ENCODE measurements around the gene PPP2R5D. TPM values are rescaled to one million over a fixed set of nuclear protein-coding genes. Genes with fewer than 3 reads are reported as not detected.

Gene PPP2R5D
- total and polyA plus RNA-seq, 2 of the 4 experiments (the other 2 are of a cell fraction): 55.6 to 68.8 TPM

DNA sequence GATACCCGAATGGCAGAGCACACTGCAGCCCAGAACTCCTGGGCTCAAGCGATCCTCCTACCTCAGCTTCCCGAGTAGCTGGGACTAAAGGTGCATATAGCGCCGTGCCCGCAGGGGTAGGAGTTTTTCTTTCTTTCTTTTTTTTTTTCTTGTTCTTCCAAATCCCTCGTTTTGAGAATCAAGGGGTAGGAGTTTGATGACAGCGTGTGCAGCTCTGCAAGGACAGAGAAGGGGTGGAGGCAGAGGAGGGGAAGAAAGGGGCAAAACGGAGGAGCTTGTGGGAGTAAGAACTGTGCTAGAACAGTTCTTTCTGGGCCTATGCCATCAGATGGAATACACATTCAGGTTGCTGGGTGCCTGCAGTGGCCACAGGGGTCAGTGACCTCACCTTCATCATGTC lies 52.3 kb downstream of the PPP2R5D start:
- H2BK15ac ChIP-seq (ENCODE audit: low read depth, low read length): no peak overlapping the region
- H2BK5ac ChIP-seq (ENCODE audit: low read depth, low read length, poor library complexity, severe bottlenecking): no peak overlapping the region
- H3K23ac ChIP-seq (ENCODE audit: low read depth, low read length): no peak overlapping the region
- no peaks in the 10 kb centered on the region for H3K9me3 ChIP-seq (ENCODE audit: control insufficient read depth, insufficient read depth, low read length)
- H2AK5ac ChIP-seq (ENCODE audit: low read depth, low read length): no peak overlapping the region
- ATAC-seq (ENCODE audit: low read depth) (no peak), DNase-seq (no peak)
- TF ChIP-seq MAFK (IDR thresholded peaks at IDR 0.05; ENCODE audit: low read depth, low read length) (no peak), RFX5 (IDR thresholded peaks at IDR 0.05; ENCODE audit: low read depth, low read length) (no peak), CHD1 (IDR thresholded peaks at IDR 0.05; ENCODE audit: low read depth, low read length) (no peak), CEBPB (IDR thresholded peaks at IDR 0.05; ENCODE audit: low read depth, low read length) (no peak), SMC3 (IDR thresholded peaks at IDR 0.05; ENCODE audit: low read depth, low read length) (no peak), FOS (IDR thresholded peaks at IDR 0.05; ENCODE audit: low read depth, low read length) (no peak), RCOR1 (IDR thresholded peaks at IDR 0.05; ENCODE audit: insufficient replicate concordance, low read length) (no peak), BHLHE40 (IDR thresholded peaks at IDR 0.05; ENCODE audit: low read depth, low read length) (no peak), NFE2L2 (IDR thresholded peaks at IDR 0.05; ENCODE audit: low read depth, low read length) (no peak), POLR2A (IDR thresholded peaks at IDR 0.05; ENCODE audit: low read depth, low read length) (no peak), MXI1 (IDR thresholded peaks at IDR 0.05; ENCODE audit: borderline replicate concordance, low read depth, low read length) (no peak), MAZ (IDR thresholded peaks at IDR 0.05; ENCODE audit: borderline replicate concordance, low read depth, low read length) (no peak)
- TF ChIP-seq, protein P1, sequence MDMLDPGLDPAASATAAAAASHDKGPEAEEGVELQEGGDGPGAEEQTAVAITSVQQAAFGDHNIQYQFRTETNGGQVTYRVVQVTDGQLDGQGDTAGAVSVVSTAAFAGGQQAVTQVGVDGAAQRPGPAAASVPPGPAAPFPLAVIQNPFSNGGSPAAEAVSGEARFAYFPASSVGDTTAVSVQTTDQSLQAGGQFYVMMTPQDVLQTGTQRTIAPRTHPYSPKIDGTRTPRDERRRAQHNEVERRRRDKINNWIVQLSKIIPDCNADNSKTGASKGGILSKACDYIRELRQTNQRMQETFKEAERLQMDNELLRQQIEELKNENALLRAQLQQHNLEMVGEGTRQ (IDR thresholded peaks at IDR 0.05; ENCODE audit: low read depth, low read length): no peak
- TF ChIP-seq, protein P2, sequence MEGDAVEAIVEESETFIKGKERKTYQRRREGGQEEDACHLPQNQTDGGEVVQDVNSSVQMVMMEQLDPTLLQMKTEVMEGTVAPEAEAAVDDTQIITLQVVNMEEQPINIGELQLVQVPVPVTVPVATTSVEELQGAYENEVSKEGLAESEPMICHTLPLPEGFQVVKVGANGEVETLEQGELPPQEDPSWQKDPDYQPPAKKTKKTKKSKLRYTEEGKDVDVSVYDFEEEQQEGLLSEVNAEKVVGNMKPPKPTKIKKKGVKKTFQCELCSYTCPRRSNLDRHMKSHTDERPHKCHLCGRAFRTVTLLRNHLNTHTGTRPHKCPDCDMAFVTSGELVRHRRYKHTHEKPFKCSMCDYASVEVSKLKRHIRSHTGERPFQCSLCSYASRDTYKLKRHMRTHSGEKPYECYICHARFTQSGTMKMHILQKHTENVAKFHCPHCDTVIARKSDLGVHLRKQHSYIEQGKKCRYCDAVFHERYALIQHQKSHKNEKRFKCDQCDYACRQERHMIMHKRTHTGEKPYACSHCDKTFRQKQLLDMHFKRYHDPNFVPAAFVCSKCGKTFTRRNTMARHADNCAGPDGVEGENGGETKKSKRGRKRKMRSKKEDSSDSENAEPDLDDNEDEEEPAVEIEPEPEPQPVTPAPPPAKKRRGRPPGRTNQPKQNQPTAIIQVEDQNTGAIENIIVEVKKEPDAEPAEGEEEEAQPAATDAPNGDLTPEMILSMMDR (conservative IDR thresholded peaks at IDR 0.05; ENCODE audit: low read depth, low read length): no peak
- TF ChIP-seq, protein P3, sequence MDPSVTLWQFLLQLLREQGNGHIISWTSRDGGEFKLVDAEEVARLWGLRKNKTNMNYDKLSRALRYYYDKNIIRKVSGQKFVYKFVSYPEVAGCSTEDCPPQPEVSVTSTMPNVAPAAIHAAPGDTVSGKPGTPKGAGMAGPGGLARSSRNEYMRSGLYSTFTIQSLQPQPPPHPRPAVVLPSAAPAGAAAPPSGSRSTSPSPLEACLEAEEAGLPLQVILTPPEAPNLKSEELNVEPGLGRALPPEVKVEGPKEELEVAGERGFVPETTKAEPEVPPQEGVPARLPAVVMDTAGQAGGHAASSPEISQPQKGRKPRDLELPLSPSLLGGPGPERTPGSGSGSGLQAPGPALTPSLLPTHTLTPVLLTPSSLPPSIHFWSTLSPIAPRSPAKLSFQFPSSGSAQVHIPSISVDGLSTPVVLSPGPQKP (IDR thresholded peaks at IDR 0.05; ENCODE audit: borderline replicate concordance, low read depth, low read length): no peak
- no peaks in the 10 kb centered on the region for H3K4me1 ChIP-seq (ENCODE audit: control insufficient read depth, insufficient read depth, low read length)
- no peak overlapping the region for H4K8ac ChIP-seq (ENCODE audit: low read depth in 2 of 2, low read length in 2 of 2)
- no peak overlapping the region for H2BK120ac ChIP-seq (ENCODE audit: low read depth, low read length)
- no peak overlapping the region for H3K4me3 ChIP-seq (ENCODE audit: insufficient read depth, low read depth, low read length)
- H3K14ac ChIP-seq (replicated peaks; ENCODE audit: low read depth, low read length): no peak overlapping the region
- no peak overlapping the region for H3K27ac ChIP-seq (ENCODE audit: insufficient read depth, low read length)
- WGBS, 2 experiments (ENCODE audit: extremely low coverage in 2 of 2, insufficient read length in 1 of 2): no CpG with 5 or more reads among the region's 9 CpGs
- H2AK9ac ChIP-seq (replicated peaks; ENCODE audit: low read depth, low read length, poor library complexity): peak overlapping the region; percentile 55
- no peak overlapping the region for H4K5ac ChIP-seq (ENCODE audit: low read depth, low read length)
- no peaks in the 10 kb centered on the region for H3K9me1 ChIP-seq (ENCODE audit: insufficient read depth, low read length)
- dilution Hi-C loops (cut with HindIII; ENCODE audit: low sequenced_read_pairs, unreplicated experiment): no loop called here
- intact Hi-C loops (cut with micrococcal nuclease): no loop called here
- no peak overlapping the region for H3K4ac ChIP-seq (ENCODE audit: low read depth, low read length)
- H3K4me2 ChIP-seq (ENCODE audit: low read depth, low read length): no peak overlapping the region
- H4K91ac ChIP-seq (ENCODE audit: insufficient read depth, low read depth, low read length): no peak overlapping the region
- peaks cover 7 to 9% of the 10 kb centered on the region in 2 experiments; a peak in 2 of 4 replicates for H3K79me1 ChIP-seq (ENCODE audit: low read depth in 1 of 2, low read length in 2 of 2)
- CTCF ChIA-PET: no interaction called here
- H3K56ac ChIP-seq (ENCODE audit: extremely low read depth, insufficient read depth, low read length): no peak overlapping the region
- H2AFZ ChIP-seq (replicated peaks; ENCODE audit: low read length, poor library complexity): no peak overlapping the region
- POLR2A ChIA-PET (ENCODE audit: unreplicated experiment): interaction anchor here (0.8 kb wide), 1 partner anchor 11 kb away, joined by 3 read pairs; no protein-coding TSS in a partner anchor
- no peak overlapping the region for H3K18ac ChIP-seq (ENCODE audit: low read depth, low read length)
- in situ Hi-C loops (cut with MboI; ENCODE audit: low sequenced_read_pairs): no loop called here
- no peak overlapping the region for H3K9ac ChIP-seq (ENCODE audit: low read depth, low read length)
- no TSS peak for BruUV-seq (replicated peaks)
- no peak overlapping the region for H2BK20ac ChIP-seq (ENCODE audit: low read depth, low read length)
- peaks cover 62% of the 10 kb centered on the region for H3K36me3 ChIP-seq (ENCODE audit: control insufficient read depth, insufficient read depth, low read length)
- peaks cover 3% of the 10 kb centered on the region; the same call in 1 of the 2 replicates for H4K20me1 ChIP-seq (ENCODE audit: insufficient read depth, low read length)
- H3K27me3 ChIP-seq (ENCODE audit: control insufficient read depth, insufficient read depth, low read length): no peaks in the 10 kb centered on the region

Measured in IMR-90 (cell line).